ENCODE data around the gene ZNF417.
"Not testable (repeated sequence)": the region's sequence is repeated elsewhere in the genome, so short reads cannot be mapped to it uniquely, and the experiment has no call there.

- TF ChIP-seq POLR2A (IDR thresholded peaks at IDR 0.05; ENCODE audit: low read depth); EP300 (IDR thresholded peaks at IDR 0.05); POLR2AphosphoS5 (IDR thresholded peaks at IDR 0.05): not testable (repeated sequence)
- TF ChIP-seq, protein P1, sequence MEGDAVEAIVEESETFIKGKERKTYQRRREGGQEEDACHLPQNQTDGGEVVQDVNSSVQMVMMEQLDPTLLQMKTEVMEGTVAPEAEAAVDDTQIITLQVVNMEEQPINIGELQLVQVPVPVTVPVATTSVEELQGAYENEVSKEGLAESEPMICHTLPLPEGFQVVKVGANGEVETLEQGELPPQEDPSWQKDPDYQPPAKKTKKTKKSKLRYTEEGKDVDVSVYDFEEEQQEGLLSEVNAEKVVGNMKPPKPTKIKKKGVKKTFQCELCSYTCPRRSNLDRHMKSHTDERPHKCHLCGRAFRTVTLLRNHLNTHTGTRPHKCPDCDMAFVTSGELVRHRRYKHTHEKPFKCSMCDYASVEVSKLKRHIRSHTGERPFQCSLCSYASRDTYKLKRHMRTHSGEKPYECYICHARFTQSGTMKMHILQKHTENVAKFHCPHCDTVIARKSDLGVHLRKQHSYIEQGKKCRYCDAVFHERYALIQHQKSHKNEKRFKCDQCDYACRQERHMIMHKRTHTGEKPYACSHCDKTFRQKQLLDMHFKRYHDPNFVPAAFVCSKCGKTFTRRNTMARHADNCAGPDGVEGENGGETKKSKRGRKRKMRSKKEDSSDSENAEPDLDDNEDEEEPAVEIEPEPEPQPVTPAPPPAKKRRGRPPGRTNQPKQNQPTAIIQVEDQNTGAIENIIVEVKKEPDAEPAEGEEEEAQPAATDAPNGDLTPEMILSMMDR (IDR thresholded peaks at IDR 0.05): not testable (repeated sequence)
Observed at GRCh38 chr19:57873883-57874799, 42.3 kb downstream of the ZNF417 start.
